NCI-H345 (cell line): ENCODE measurements around the gene RBM26.

Experiments
- DNase-seq: peaks from one replicate; lab custom pipeline; 2025; lab: John Stamatoyannopoulos, UW

The RBM26 gene

DNA sequence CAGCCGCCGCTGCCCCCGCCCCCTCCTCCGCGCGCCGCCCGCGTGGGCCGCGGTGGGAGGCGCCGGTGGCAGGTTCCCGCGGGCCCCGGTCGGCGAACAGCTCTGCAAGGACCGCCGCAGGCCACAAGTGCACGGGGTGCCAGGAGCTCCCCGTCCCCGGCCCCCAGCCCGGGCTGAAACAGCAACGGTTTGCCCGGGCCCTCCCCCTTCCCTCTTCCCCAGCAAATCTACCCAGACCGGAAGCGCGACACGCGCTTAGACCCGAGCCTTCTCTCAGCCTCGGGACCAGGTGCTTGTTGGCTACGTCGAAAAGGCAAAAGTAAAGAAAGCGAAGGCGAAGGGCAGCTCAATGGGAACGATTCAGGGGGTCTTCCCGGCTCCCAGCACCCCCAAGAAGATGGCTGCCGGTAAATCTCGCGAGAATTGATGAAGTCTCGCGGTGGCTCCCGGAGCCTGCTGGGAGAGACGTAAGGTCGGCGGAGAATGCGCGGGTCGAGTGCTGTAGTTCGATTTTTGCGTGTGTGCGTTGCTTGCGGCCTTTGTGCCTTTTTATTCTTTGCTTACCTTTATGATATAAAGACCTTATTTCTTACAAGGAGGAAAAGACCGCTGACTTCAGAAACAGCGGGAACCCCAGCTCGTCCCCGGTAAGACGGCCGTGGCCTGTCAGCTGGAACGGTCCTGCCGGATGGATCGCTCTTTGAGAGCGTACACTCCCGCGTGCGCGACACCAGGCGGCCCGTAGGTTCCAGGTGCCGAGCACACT lies at the start of gene RBM26:
Gene RBM26, minus strand, starts transcription at position 425 of the 766 bp plus-strand sequence. CDS start 481 bp downstream, outside the sequence.
- peak; percentile 93 for DNase-seq

DNA sequence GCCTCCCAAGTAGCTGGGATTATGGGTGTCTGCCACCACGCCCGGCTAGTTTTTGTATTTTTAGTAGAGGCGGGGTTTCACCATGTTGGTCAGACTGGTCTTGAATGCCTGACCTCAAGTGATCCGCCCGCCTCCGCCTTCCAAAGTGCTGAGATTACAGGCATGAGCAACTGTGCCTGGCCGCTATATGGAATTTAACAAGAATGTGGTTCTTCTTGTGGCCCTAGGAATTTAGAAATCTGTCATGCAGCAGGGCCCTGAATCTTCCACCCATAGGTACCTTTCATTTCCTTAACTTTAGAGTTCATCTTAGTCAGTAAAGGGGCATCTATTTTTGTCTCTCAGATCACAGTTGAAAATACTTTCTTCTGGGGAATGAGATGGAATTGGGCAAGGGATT lies 49.3 kb upstream of the RBM26 start:
- DNase-seq: no peak

GRCh38 chr13:79452239-79452913 lies 46.3 kb upstream of the RBM26 start:
- DNase-seq: no peak

GRCh38 chr13:79451500-79451962 lies 45.5 kb upstream of the RBM26 start:
- DNase-seq: no peak

DNA sequence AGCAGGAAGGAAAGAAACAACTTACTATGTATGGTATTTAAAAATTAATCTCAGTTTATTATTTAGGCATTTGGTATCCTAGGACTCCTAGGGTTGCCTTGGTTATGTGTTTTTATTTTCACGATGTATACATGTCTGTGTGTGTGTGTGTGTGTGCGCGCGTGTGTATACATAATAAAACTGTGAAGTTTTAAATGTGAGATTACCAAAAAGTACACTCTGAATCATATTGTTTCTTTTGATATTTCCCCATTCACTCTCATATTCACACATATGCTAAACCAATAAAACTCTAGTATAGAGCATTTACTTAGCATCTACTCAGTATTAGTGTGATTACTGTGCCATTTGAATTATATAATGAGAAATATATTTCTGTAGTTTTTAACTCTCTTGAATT lies 44.1 kb upstream of the RBM26 start:
- no peak for DNase-seq

- DNase-seq: no peak
Measured at GRCh38 chr13:79448413-79448812, 42.4 kb upstream of the RBM26 start.

GRCh38 chr13:79447741-79448140 lies 41.7 kb upstream of the RBM26 start:
- no peak for DNase-seq

DNA sequence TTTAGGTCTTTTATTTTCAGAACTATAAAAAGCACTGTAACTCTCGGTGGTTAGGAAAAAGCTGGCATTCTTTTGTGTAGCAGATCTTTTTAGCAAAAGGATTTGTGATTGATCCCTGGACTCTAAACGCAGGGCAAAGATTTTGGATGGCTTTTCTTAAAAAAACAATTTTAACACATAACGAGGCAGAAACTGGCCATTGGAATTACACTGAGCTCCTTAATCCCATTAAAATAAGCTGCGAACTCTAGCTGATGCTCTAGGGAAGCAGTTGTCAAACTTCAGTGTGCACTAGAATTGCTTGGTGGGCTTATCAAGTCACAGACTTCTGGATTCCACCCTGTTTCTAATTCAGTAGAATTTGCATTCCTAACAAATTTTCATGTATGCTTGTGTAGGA lies 41.1 kb upstream of the RBM26 start:
- no peak for DNase-seq

DNA sequence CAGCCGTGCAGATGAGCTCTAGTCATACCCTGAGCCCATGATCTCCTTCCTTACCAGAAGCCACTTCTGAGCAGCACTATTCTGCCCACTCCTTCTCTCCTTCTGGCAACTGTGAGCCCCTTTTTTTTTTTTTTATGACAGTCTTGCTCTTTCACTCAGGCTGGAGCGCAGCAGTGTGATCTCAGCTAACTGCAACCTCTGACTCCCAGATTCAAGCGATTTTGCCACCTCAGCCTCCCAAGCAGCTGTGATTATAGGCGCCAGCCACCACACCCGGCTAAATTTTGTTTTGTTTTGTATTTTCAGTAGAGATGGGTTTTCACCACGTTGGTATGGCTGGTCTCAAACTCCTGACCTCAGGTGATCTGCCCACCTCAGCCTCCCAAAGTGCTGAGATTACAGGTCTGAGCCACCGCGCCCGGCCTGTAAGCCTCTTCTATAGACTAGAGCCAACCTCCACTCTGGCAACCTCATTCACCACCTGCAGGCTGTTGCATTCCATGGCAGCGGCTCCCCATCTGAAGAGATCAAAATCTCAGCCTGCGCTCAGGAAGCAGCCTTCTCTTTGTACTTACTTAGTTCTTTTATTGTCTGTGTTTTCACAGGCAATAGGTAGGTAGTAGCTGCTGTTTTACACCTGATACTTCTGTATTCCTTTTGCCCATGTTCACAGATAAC lies 40.1 kb upstream of the RBM26 start:
- no peak for DNase-seq

GRCh38 chr13:79442706-79443105 lies 36.7 kb upstream of the RBM26 start:
- DNase-seq: no peak

DNA sequence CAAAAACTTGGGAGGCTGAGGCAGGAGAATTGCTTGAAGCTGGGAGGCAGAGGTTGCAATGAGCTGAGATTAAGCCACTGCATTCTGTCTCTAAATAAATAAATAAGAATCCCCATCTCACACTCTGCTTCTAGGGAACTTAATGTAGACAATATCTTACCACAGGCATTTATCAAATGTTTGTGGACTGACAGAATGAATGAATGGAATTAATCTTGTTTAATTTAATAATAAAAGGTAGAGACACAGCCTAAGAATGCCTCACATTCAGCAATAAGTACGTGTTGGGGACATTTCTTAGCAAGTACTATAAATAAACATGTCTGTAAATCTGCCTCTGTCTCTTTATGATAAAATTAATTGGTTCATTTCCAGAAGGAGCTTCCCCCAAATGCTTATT lies 36.2 kb upstream of the RBM26 start:
- DNase-seq: no peak

DNA sequence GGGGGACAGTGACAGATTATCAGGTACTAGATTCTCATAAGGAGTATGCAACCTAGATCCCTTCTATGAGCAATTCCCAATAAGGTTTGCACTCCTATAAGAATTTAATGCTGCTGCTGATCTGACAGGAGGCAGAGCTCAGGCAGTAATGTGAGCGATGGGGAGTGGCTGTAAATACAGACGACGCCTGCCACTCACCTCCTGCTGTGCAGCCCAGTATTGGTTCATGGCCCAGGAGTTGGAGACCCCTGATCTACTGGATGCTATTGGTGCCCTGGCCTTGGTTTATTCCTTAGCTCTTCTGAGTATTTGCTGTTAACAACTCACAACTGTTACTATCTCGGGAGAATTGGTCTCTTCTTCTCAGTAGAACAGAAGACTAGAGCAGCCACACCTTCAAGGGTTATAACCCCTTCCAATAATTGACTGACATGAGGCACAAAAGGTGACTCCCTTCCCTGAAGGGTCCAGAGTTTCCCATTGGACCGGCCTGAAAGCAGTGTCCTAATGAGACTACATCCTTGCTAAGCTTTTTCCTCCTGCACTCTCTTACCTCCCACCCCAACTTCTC lies 35.0 kb upstream of the RBM26 start:
- no peak for DNase-seq

DNA sequence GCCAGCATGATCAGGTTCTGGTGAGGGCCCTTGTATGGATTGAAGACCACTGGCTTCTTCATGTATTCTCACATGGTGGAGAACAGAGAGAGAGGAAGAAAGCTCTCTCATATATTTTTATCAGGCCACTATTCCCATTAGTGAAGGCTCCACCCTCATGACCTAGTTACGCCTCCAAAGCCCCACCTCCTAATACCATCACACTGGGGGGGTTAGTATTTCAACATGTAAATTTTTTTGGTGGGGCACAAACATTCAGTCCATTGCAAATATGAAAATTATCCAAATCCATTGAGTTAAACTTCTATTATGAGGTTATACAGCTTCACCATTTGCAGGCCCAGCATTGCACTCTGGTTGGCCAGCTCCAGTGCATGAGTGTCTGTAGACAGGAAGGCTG lies 33.2 kb upstream of the RBM26 start:
- DNase-seq: no peak

DNA sequence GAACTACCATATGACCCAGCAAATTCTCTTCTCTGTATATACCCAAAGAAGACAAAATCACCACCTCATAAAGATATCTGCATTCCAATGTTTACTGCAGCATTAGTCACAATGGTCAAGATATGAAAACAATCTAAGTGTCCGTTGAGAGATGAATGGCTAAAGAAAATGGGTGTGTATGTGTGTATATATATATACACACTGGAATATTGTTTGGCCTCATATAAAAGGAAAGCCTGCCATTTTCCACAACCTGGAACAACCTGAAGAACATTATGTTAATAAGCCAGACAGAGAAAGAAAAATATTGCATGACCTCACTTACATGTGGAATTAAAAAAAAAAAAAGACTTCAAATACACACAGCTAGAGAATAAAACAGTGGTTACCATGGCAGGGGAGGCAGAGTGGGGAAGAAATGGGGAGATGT lies 29.5 kb upstream of the RBM26 start:
- DNase-seq: no peak

DNA sequence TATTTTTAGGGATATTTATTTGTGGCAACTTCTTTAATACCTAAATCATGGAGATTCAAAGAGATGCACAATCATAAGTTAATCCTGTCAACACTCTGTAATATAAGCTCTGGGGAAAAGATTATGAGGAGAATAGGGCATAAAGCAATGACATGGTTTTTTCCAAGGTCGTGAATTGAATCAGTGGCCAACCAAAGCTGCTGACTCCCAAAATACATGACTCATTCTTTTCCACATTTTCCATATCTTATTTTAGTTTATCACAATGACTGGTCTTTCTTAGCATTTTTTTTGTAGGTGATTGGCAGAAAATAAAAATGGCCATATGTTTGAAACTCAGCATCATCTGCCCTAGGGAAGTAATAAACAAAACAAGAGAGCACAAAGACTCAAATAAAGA lies 28.5 kb upstream of the RBM26 start:
- no peak for DNase-seq

GRCh38 chr13:79432992-79433391 lies 26.9 kb upstream of the RBM26 start:
- DNase-seq: no peak

DNA sequence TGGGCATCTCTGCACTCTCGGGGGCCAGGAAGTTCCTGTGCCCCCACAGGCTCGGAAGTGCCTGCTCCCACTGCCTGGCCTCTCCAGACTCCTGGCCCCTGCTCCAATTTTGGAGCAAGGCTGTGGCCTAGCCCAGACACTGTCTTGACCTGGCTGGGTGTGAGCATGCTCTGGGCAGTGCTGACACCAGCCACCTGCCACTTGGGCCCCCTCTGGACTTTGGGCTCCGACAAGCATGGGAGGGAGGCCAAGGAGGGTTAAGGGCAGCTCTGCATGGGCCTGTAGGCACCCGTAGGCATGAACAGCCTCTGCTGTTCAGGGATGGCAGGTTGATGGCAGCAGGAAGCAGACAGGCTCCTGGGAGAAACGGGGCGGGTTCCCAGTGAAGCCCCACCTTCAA lies 26.0 kb upstream of the RBM26 start:
- DNase-seq: no peak

DNA sequence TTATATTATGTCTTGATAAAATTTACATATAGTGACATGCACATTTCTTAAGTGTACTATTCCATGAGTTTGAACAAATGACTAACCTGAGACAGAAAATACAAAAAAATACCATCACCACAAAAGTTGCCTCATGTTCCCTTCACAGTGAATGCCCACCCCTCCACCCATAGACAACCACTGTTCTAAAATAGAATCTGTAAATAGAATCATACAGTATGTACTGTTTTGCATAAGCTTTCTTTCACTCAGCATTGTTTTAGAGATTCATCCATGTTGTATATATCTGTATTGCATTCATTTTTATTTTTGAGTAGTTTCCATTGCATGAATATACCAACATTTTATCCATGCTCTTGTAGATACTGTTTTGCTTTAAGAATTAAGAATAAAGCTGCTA lies 23.3 kb upstream of the RBM26 start:
- no peak for DNase-seq

- DNase-seq: no peak
Measured at GRCh38 chr13:79427883-79428282, 21.8 kb upstream of the RBM26 start.

DNA sequence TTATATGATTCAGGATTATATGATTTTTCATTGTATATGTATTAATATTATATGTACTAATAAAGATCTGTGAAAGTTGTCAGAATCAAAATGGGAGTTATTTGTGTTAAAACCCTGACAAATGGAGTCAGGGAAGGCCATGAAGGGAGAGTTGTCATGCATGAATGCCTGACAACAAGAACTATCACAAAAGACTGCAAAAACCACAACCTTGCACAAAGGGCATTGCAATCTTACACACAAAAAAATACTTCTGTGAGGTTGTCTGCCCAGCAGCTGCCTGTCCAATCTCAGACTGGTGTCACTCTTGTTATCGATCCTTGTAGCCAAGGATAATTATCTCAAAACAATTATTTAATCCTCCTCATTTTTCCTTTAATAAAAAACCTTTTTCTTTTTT lies 21.2 kb upstream of the RBM26 start:
- DNase-seq: no peak

- peak; percentile 36 for DNase-seq
Measured at GRCh38 chr13:79423801-79424642, 18.0 kb upstream of the RBM26 start.

DNA sequence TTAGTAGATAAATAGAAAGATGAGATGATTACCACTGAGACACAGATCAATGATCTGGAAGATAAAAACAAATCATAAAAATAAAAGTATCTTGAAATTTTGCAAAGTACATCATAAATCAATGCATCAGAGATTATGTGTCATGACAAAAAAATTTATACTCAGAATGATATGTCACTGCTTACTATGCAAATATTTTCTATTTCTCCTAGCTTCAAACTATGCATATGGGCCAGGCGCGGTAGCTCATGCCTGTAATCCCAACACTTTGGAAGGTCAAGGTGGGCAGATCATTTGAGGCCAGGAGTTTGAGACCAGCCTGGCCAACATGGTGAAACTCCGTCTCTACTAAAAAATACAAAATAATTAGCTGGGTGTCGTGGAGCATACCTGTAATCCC lies 17.3 kb upstream of the RBM26 start:
- no peak for DNase-seq
